ENCODE measurements around the gene GALNT14. TPM values are rescaled to one million over a fixed set of nuclear protein-coding genes. Genes with fewer than 3 reads are reported as not detected.

Gene GALNT14
- total and polyA plus RNA-seq, 9 donors = 0.28 to 9.8 (median 1.6) TPM; not detected in 3

- intact Hi-C loops (cut with DNase I) = no loop called here
- Histone ChIP-seq H3K36me3 (no peaks in the 10 kb centered on the region), H3K9me3 (no peaks in the 10 kb centered on the region), H3K4me1 (ENCODE audit: insufficient read depth) (no peaks in the 10 kb centered on the region), H3K27me3 (no peaks in the 10 kb centered on the region), H3K4me3 (no peak overlapping the region), H3K27ac (no peak overlapping the region)
- TF ChIP-seq POLR2A (IDR thresholded peaks at IDR 0.05) = no peak
- no peak for TF ChIP-seq EP300 (IDR thresholded peaks at IDR 0.05)
- TF ChIP-seq, protein P1, sequence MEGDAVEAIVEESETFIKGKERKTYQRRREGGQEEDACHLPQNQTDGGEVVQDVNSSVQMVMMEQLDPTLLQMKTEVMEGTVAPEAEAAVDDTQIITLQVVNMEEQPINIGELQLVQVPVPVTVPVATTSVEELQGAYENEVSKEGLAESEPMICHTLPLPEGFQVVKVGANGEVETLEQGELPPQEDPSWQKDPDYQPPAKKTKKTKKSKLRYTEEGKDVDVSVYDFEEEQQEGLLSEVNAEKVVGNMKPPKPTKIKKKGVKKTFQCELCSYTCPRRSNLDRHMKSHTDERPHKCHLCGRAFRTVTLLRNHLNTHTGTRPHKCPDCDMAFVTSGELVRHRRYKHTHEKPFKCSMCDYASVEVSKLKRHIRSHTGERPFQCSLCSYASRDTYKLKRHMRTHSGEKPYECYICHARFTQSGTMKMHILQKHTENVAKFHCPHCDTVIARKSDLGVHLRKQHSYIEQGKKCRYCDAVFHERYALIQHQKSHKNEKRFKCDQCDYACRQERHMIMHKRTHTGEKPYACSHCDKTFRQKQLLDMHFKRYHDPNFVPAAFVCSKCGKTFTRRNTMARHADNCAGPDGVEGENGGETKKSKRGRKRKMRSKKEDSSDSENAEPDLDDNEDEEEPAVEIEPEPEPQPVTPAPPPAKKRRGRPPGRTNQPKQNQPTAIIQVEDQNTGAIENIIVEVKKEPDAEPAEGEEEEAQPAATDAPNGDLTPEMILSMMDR (IDR thresholded peaks at IDR 0.05) = no peak
- DNase-seq = no peak
- 31 to 44% (median 32%) methylated on average over 7 of the region's 7 CpGs for WGBS, 3 donors
Measured at GRCh38 chr2:30888852-30889409, 249.3 kb downstream of the GALNT14 start.

- H3K27me3 ChIP-seq = no peaks in the 10 kb centered on the region
- no peaks in the 10 kb centered on the region for H3K4me1 ChIP-seq (ENCODE audit: insufficient read depth)
- TF ChIP-seq POLR2A (IDR thresholded peaks at IDR 0.05) (no peak), EP300 (IDR thresholded peaks at IDR 0.05) (no peak)
- TF ChIP-seq, protein P1 (IDR thresholded peaks at IDR 0.05) = no peak
- no peaks in the 10 kb centered on the region for H3K9me3 ChIP-seq
- intact Hi-C loops (cut with DNase I) = no loop called here
- no peaks in the 10 kb centered on the region for H3K36me3 ChIP-seq
- no peak overlapping the region for H3K4me3 ChIP-seq
- no peak overlapping the region for H3K27ac ChIP-seq
- DNase-seq = no peak
- WGBS, 3 donors = 73 to 83% (median 76%) methylated on average over 6 of the region's 6 CpGs
Measured at GRCh38 chr2:30886080-30886479, 252.2 kb downstream of the GALNT14 start.

DNA sequence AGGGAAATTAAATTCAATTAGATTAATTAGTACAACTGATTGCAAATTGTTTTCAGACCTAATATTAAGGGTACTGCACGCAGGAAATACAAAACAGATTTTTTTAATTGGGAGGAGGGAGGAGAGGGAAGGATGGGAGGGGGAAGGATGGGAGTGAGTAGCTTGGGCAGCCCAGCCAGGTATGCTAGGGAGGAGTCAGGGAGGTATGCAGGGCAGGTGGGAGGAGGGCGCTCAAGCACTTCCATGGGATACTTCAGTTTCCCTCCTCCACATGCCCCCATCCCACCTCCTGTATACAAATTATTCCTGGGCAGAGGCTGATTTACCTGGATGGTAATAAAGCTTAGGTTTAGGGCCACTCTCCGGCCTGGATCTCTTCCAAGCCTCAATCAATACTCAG, 254.4 kb downstream of the GALNT14 start:
- 58 to 74% (median 60%) methylated on average over 3 of the region's 3 CpGs for WGBS, 3 donors
- Histone ChIP-seq H3K9me3 (no peaks in the 10 kb centered on the region), H3K27ac (no peak overlapping the region), H3K36me3 (no peaks in the 10 kb centered on the region), H3K27me3 (no peaks in the 10 kb centered on the region), H3K4me1 (ENCODE audit: insufficient read depth) (no peaks in the 10 kb centered on the region), H3K4me3 (no peak overlapping the region)
- no peak for DNase-seq
- intact Hi-C loops (cut with DNase I) = no loop called here
- TF ChIP-seq, protein P1 (IDR thresholded peaks at IDR 0.05) = no peak
- TF ChIP-seq POLR2A (IDR thresholded peaks at IDR 0.05) (no peak), EP300 (IDR thresholded peaks at IDR 0.05) (no peak)

GRCh38 chr2:30883184-30883583, 255.1 kb downstream of the GALNT14 start:
- Histone ChIP-seq H3K36me3 (no peaks in the 10 kb centered on the region), H3K4me1 (ENCODE audit: insufficient read depth) (no peaks in the 10 kb centered on the region), H3K4me3 (no peak overlapping the region), H3K27ac (no peak overlapping the region), H3K27me3 (no peaks in the 10 kb centered on the region), H3K9me3 (no peaks in the 10 kb centered on the region)
- 77 to 79% (median 78%) methylated on average over 4 of the region's 4 CpGs for WGBS, 3 donors
- intact Hi-C loops (cut with DNase I) = no loop called here
- DNase-seq = no peak
- TF ChIP-seq, protein P1 (IDR thresholded peaks at IDR 0.05) = no peak
- TF ChIP-seq EP300 (IDR thresholded peaks at IDR 0.05) (no peak), POLR2A (IDR thresholded peaks at IDR 0.05) (no peak)

Measured in ovary (tissue), 9 donors.